ENCODE data around the gene ITSN1. TPM values are rescaled to one million over a fixed set of nuclear protein-coding genes. Genes with fewer than 3 reads are reported as not detected.

The ITSN1 gene
- total and polyA plus RNA-seq, 2 of the 13 experiments (the other 11 are each of a cell fraction or from before 2014, with no cell fraction given), result 26.1 to 33.8 TPM

DNA sequence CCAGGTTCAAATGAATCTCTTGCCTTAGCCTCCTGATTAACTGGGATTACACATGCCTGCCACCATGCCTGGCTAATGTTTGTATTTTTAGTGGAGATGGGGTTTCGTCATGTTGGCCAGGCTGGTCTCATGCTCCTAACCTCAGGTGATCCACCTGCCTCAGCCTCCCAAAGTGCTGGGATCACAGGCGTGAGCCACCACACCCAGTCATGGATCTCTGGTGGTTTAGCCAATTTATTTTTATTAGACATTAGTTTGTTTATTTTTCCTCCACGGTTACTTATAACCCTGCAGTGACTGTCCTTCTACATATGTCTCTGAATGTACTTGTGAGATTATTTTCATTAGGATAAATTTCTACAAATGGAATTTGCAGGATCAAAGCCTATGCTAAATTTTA is 5.3 kb downstream of the ITSN1 start:
- FAIRE-seq (no peak), DNase-seq (ENCODE audit: low spot score) (no peak), ATAC-seq (no peak)
- 94% methylated on average over 3 of the region's 3 CpGs for WGBS (ENCODE audit: low lambda C conversion rate)
- TF ChIP-seq FOXK2 (IDR thresholded peaks at IDR 0.05), result no peak
- no peak for TF ChIP-seq ETV5 (CRISPR knock-in tag; IDR thresholded peaks at IDR 0.05; ENCODE audit: borderline replicate concordance)
- TF ChIP-seq, protein P1, sequence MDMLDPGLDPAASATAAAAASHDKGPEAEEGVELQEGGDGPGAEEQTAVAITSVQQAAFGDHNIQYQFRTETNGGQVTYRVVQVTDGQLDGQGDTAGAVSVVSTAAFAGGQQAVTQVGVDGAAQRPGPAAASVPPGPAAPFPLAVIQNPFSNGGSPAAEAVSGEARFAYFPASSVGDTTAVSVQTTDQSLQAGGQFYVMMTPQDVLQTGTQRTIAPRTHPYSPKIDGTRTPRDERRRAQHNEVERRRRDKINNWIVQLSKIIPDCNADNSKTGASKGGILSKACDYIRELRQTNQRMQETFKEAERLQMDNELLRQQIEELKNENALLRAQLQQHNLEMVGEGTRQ (IDR thresholded peaks at IDR 0.05; ENCODE audit: low read depth, low read length), result no peak
- TF ChIP-seq, protein P1 (CRISPR knock-in tag; IDR thresholded peaks at IDR 0.05; ENCODE audit: borderline replicate concordance), result no peak
- TF ChIP-seq CENPX (CRISPR knock-in tag; IDR thresholded peaks at IDR 0.05), result no peak
- TF ChIP-seq ZNF451 (CRISPR knock-in tag; IDR thresholded peaks at IDR 0.05), result no peak
- no peak for TF ChIP-seq ATRX (CRISPR knock-in tag; IDR thresholded peaks at IDR 0.05; ENCODE audit: borderline replicate concordance)
- no peak for TF ChIP-seq SATB2 (CRISPR knock-in tag; IDR thresholded peaks at IDR 0.05)
- no peak for TF ChIP-seq HOXA9 (CRISPR knock-in tag; IDR thresholded peaks at IDR 0.05; ENCODE audit: borderline replicate concordance)
- TF ChIP-seq, protein P2, sequence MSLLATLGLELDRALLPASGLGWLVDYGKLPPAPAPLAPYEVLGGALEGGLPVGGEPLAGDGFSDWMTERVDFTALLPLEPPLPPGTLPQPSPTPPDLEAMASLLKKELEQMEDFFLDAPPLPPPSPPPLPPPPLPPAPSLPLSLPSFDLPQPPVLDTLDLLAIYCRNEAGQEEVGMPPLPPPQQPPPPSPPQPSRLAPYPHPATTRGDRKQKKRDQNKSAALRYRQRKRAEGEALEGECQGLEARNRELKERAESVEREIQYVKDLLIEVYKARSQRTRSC (CRISPR knock-in tag; IDR thresholded peaks at IDR 0.05; ENCODE audit: low read depth), result no peak
- TF ChIP-seq ZNF441 (CRISPR knock-in tag; IDR thresholded peaks at IDR 0.05; ENCODE audit: borderline replicate concordance), result no peak
- TF ChIP-seq, protein P3, sequence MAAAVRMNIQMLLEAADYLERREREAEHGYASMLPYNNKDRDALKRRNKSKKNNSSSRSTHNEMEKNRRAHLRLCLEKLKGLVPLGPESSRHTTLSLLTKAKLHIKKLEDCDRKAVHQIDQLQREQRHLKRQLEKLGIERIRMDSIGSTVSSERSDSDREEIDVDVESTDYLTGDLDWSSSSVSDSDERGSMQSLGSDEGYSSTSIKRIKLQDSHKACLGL (CRISPR knock-in tag; IDR thresholded peaks at IDR 0.05), result no peak
- TF ChIP-seq, protein P4, sequence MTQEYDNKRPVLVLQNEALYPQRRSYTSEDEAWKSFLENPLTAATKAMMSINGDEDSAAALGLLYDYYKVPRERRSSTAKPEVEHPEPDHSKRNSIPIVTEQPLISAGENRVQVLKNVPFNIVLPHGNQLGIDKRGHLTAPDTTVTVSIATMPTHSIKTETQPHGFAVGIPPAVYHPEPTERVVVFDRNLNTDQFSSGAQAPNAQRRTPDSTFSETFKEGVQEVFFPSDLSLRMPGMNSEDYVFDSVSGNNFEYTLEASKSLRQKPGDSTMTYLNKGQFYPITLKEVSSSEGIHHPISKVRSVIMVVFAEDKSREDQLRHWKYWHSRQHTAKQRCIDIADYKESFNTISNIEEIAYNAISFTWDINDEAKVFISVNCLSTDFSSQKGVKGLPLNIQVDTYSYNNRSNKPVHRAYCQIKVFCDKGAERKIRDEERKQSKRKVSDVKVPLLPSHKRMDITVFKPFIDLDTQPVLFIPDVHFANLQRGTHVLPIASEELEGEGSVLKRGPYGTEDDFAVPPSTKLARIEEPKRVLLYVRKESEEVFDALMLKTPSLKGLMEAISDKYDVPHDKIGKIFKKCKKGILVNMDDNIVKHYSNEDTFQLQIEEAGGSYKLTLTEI (CRISPR knock-in tag; conservative IDR thresholded peaks at IDR 0.05), result no peak
- TF ChIP-seq MEIS1 (CRISPR knock-in tag; IDR thresholded peaks at IDR 0.05; ENCODE audit: borderline replicate concordance), result no peak
- TF ChIP-seq, protein P5, sequence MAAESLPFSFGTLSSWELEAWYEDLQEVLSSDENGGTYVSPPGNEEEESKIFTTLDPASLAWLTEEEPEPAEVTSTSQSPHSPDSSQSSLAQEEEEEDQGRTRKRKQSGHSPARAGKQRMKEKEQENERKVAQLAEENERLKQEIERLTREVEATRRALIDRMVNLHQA (CRISPR knock-in tag; IDR thresholded peaks at IDR 0.05), result no peak
- TF ChIP-seq MTF2 (CRISPR knock-in tag; IDR thresholded peaks at IDR 0.05; ENCODE audit: borderline replicate concordance), result no peak
- no peak for TF ChIP-seq SP1 (IDR thresholded peaks at IDR 0.05)
- no peak for TF ChIP-seq SP1 (CRISPR knock-in tag; IDR thresholded peaks at IDR 0.05)
- Histone ChIP-seq H3K4me1 (ENCODE audit: insufficient read depth, low read length) (peaks cover 43% of the 10 kb centered on the region), H3K4me2 (ENCODE audit: low read depth, low read length) (no peak overlapping the region), H3K4me3 (replicated peaks in 1 of 3; ENCODE audit: insufficient read depth in 1 of 3, low read depth in 2 of 3, low read length in 3 of 3) (no peak overlapping the region), H3K9ac (ENCODE audit: insufficient read depth, low read depth, low read length) (no peak overlapping the region), H3K36me3 (replicated peaks in 1 of 2; ENCODE audit: control insufficient read depth in 1 of 2, insufficient read depth in 2 of 2, low read length in 2 of 2) (no peaks in the 10 kb centered on the region), H4K20me1 (ENCODE audit: insufficient read depth, low read length) (0 out of 2 replicates have a peak, but pooled peaks cover 4% of the 10 kb centered on the region), H2AFZ (ENCODE audit: low read length) (no peak overlapping the region), H3K27ac (ENCODE audit: extremely low read length, insufficient read depth, low read length) (no peak overlapping the region), H3K9me3 (ENCODE audit: low read length) (no peaks in the 10 kb centered on the region), H3K27me3 (ENCODE audit: control insufficient read depth in 1 of 2, insufficient read depth in 2 of 2, low read length in 2 of 2) (no peaks in the 10 kb centered on the region), H3K79me2 (ENCODE audit: insufficient read depth, low read length) (peaks cover 90% of the 10 kb centered on the region)
- BruUV-seq (replicated peaks), result no TSS peak
- ChIA-PET CTCF (ENCODE audit: low intra/inter-chr PET ratio, low total read pairs) (no interaction called here), POLR2A (no interaction called here)
- intact Hi-C loops (cut with micrococcal nuclease; ENCODE audit: unreplicated experiment), result loop anchor here (10.0 kb wide), 1 partner anchor 117 kb away; no protein-coding TSS in a partner anchor
- in situ Hi-C loops (cut with HindIII; ENCODE audit: extremely low pct_ligation_motif_present, low pct_unique_long_range_greater_than_20kb), result no loop called here
